IMR-90 (cell line): Measurements from ENCODE around the gene ARHGAP31. TPM values are rescaled to one million over a fixed set of nuclear protein-coding genes. Genes with fewer than 3 reads are reported as not detected.
A peak's percentile ranks its signal among the peaks of the same experiment; 100 is the strongest.

Experiments used
- ATAC-seq: fragments of 200-7000 bp; cut with Tn5 transposase; 2 replicates; pipeline ENCODE4 v1.9.1; 2020; ENCODE audit warnings: low read depth, mild to moderate bottlenecking, moderate library complexity
- BruUV-seq: library from RNA; stranded (reverse); fragments of 400-500 nt; replicated peaks from 2 replicates; lab custom pipeline; 2021; lab: Mats Ljungman, UMichigan
- CTCF ChIA-PET: fragments of 300-600 bp; formaldehyde crosslinking; extraction: SDS; loops from one replicate; lab custom pipeline; 2021; ENCODE audit warnings: antibody characterized with exemption; lab: Yijun Ruan, JAX
- POLR2A ChIA-PET: fragments of 300-600 bp; sonication (Branson Sonifier 250); formaldehyde crosslinking; loops from one replicate; lab custom pipeline; 2022; ENCODE audit warnings: antibody characterized with exemption; ENCODE audit not compliant: unreplicated experiment; lab: Charles Lee
- DNase-seq: peaks from one replicate; pipeline ENCODE4 v3.0.0; 2013
- H2AFZ ChIP-seq: replicated peaks from 2 replicates; pipeline ENCODE3; 2013; ENCODE audit warnings: low read length, mild to moderate bottlenecking; ENCODE audit not compliant: poor library complexity
- H2AK5ac ChIP-seq: 2 replicates; pipeline ENCODE4 v1.6.1; 2013; ENCODE audit warnings: low read depth, low read length, inconsistent platforms
- H2AK9ac ChIP-seq: replicated peaks from 2 replicates; pipeline ENCODE3; 2013; ENCODE audit warnings: mild to moderate bottlenecking, low read depth, low read length, moderate library complexity; ENCODE audit not compliant: poor library complexity
- H2BK120ac ChIP-seq: 2 replicates; pipeline ENCODE4 v1.6.1; 2013; ENCODE audit warnings: low read depth, low read length, inconsistent platforms
- H2BK15ac ChIP-seq: 3 replicates; pipeline ENCODE4 v1.6.1; 2013; ENCODE audit warnings: low read depth, low read length, inconsistent platforms
- H2BK20ac ChIP-seq: 2 replicates; pipeline ENCODE4 v1.6.1; 2013; ENCODE audit warnings: low read depth, mild to moderate bottlenecking, inconsistent platforms, low read length, moderate library complexity
- H2BK5ac ChIP-seq: 2 replicates; pipeline ENCODE4 v1.6.1; 2013; ENCODE audit warnings: mild to moderate bottlenecking, low read depth, low read length, inconsistent platforms; ENCODE audit not compliant: poor library complexity, severe bottlenecking
- H3K14ac ChIP-seq: replicated peaks from 2 replicates; pipeline ENCODE4 v1.6.1; 2013; ENCODE audit warnings: low read depth, low read length, inconsistent platforms
- H3K18ac ChIP-seq: 2 replicates; pipeline ENCODE4 v1.6.1; 2013; ENCODE audit warnings: low read depth, low read length, control low read depth
- H3K23ac ChIP-seq: 2 replicates; pipeline ENCODE4 v1.6.1; 2013; ENCODE audit warnings: low read depth, low read length, inconsistent platforms
- H3K27ac ChIP-seq: 2 replicates; pipeline ENCODE4 v1.5.1; 2013; ENCODE audit warnings: mild to moderate bottlenecking, control low read depth, low read length; ENCODE audit not compliant: insufficient read depth
- H3K27me3 ChIP-seq: 2 replicates; pipeline ENCODE4 v1.6.1; 2013; ENCODE audit warnings: low read length; ENCODE audit not compliant: control insufficient read depth, insufficient read depth
- H3K36me3 ChIP-seq: 2 replicates; pipeline ENCODE4 v1.6.1; 2013; ENCODE audit warnings: low read length, mixed read lengths; ENCODE audit not compliant: control insufficient read depth, insufficient read depth
- H3K4ac ChIP-seq: 2 replicates; pipeline ENCODE4 v1.6.1; 2013; ENCODE audit warnings: low read depth, low read length, inconsistent platforms
- H3K4me1 ChIP-seq: 2 replicates; pipeline ENCODE4 v1.6.1; 2013; ENCODE audit warnings: low read length, mixed read lengths; ENCODE audit not compliant: control insufficient read depth, insufficient read depth
- H3K4me2 ChIP-seq: 2 replicates; pipeline ENCODE4 v1.6.1; 2013; ENCODE audit warnings: low read depth, mild to moderate bottlenecking, control low read depth, low read length, moderate library complexity
- H3K4me3 ChIP-seq: 2 replicates; pipeline ENCODE4 v1.5.1; 2013; ENCODE audit warnings: low read depth, mild to moderate bottlenecking, control low read depth, low read length, moderate library complexity; ENCODE audit not compliant: insufficient read depth
- H3K56ac ChIP-seq: 2 replicates; pipeline ENCODE4 v1.6.1; 2013; ENCODE audit warnings: low read length, inconsistent platforms; ENCODE audit not compliant: insufficient read depth; ENCODE audit errors: extremely low read depth
- H3K79me1 ChIP-seq, 2 experiments: 2 replicates each; pipeline ENCODE4 v1.6.1; 2013; ENCODE audit warnings: low read length in 2 of 2, inconsistent platforms in 1 of 2, low read depth in 1 of 2
- H3K9ac ChIP-seq: 2 replicates; pipeline ENCODE4 v1.6.1; 2013; ENCODE audit warnings: low read depth, low read length, control low read depth
- H3K9me1 ChIP-seq: 2 replicates; pipeline ENCODE4 v1.6.1; 2013; ENCODE audit warnings: low read length, inconsistent platforms; ENCODE audit not compliant: insufficient read depth
- H3K9me3 ChIP-seq: 2 replicates; pipeline ENCODE4 v1.6.1; 2013; ENCODE audit warnings: low read length; ENCODE audit not compliant: control insufficient read depth, insufficient read depth
- H4K20me1 ChIP-seq: 2 replicates; pipeline ENCODE4 v1.6.1; 2013; ENCODE audit warnings: low read length, inconsistent platforms; ENCODE audit not compliant: insufficient read depth
- H4K5ac ChIP-seq: 2 replicates; pipeline ENCODE4 v1.6.1; 2013; ENCODE audit warnings: mild to moderate bottlenecking, low read depth, low read length, control low read depth
- H4K8ac ChIP-seq, 2 experiments: 2 replicates each; pipeline ENCODE4 v1.6.1; 2013; ENCODE audit warnings: low read depth in 2 of 2, low read length in 2 of 2, control low read depth in 1 of 2, inconsistent platforms in 1 of 2
- H4K91ac ChIP-seq: 2 replicates; pipeline ENCODE4 v1.6.1; 2013; ENCODE audit warnings: low read depth, low read length, inconsistent platforms; ENCODE audit not compliant: insufficient read depth
- CTCF ChIP-seq: conservative IDR thresholded peaks from 2 replicates; pipeline ENCODE4 v1.5.1; 2012; ENCODE audit warnings: mild to moderate bottlenecking, low read depth, low read length, improper control_type of control experiment
- WGBS, 2 experiments: methylation state at CpG; one replicate each; pipeline versions ENCODE4 v1.1.5 to v1.1.7; 2013; ENCODE audit warnings: missing lambda C conversion rate in 2 of 2; ENCODE audit not compliant: insufficient read length in 1 of 2; ENCODE audit errors: extremely low coverage in 2 of 2; 5-methylcytosine and 5-hydroxymethylcytosine counted together
- dilution Hi-C: fragments of 300-500 bp; cut with HindIII; formaldehyde crosslinking; loops from one replicate; pipeline ENCODE4 v1.14.3; 2018; ENCODE audit warnings: low sequenced_read_pairs; ENCODE audit not compliant: unreplicated experiment
- in situ Hi-C: fragments of 300-500 bp; cut with MboI; formaldehyde crosslinking; loops from 3 replicates; pipeline ENCODE4 v1.14.3; 2019; ENCODE audit warnings: low sequenced_read_pairs, inconsistent platforms, mixed read lengths
- intact Hi-C: fragments of 100-400 bp; cut with micrococcal nuclease; formaldehyde crosslinking; loops from 2 replicates; pipeline ENCODE4 v1.10.0; 2022
- polyA plus RNA-seq, 3 experiments: library from polyadenylated mRNA; depleted of rRNA; stranded (reverse); fragments of >200 nt; gene quantifications; 2 replicates each; pipeline ENCODE4 v1.2.3, GENCODE V29; 2012; ENCODE audit warnings: low replicate concordance in 1 of 3
- total RNA-seq: library from RNA; depleted of rRNA; stranded (reverse); fragments of >200 nt; gene quantifications from 2 replicates; pipeline ENCODE4 v1.2.3, GENCODE V29; 2012

Gene ARHGAP31
- total and polyA plus RNA-seq, 2 of the 4 experiments (the other 2 are of a cell fraction): 6.6 to 7.7 TPM

DNA sequence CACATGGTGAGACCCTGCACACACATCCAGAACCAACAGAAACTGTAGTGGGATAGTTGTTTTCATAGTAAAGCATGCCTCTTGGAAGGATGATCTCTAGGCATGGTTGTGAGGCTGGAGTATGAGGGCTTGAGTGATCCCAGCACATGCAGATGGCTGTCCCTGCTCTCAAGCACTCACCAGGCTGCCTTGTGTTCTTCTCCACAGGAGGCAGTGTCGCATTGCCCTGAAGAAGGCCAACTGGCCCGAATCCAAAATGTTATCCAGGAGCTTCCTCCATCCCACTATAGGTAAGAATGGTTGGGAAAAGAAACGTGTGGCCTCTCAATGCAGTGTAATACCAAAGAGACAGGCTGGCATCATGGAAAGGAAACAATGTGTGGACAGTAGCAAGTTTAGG lies 86.5 kb downstream of the ARHGAP31 start:
- 0 out of 2 replicates have a peak, but pooled peaks cover 3% of the 10 kb centered on the region for H3K9me1 ChIP-seq
- no peaks in the 10 kb centered on the region for H3K27me3 ChIP-seq
- no peak overlapping the region for H3K4me2 ChIP-seq
- no peaks in the 10 kb centered on the region for H3K9me3 ChIP-seq
- H4K5ac ChIP-seq: no peak overlapping the region
- H3K23ac ChIP-seq: no peak overlapping the region
- H3K18ac ChIP-seq: no peak overlapping the region
- H3K14ac ChIP-seq: no peak overlapping the region
- no peak overlapping the region for H2BK20ac ChIP-seq
- no peak overlapping the region for H4K91ac ChIP-seq
- intact Hi-C loops (no loop called here), in situ Hi-C loops (no loop called here), dilution Hi-C loops (no loop called here)
- H3K36me3 ChIP-seq: peaks cover 22% of the 10 kb centered on the region
- H3K27ac ChIP-seq: no peak overlapping the region
- H3K56ac ChIP-seq: no peak overlapping the region
- H3K9ac ChIP-seq: no peak overlapping the region
- POLR2A ChIA-PET: no interaction called here
- no CpG with 5 or more reads among the region's 3 CpGs for WGBS, 2 experiments
- no peak overlapping the region for H2BK15ac ChIP-seq
- CTCF ChIA-PET: no interaction called here
- ATAC-seq (no peak), DNase-seq (peak; percentile 11)
- H2AK5ac ChIP-seq: no peak overlapping the region
- no peak for TF ChIP-seq CTCF
- no peak overlapping the region for H4K8ac ChIP-seq
- H2BK5ac ChIP-seq: no peak overlapping the region
- H3K4me1 ChIP-seq: no peaks in the 10 kb centered on the region
- H4K20me1 ChIP-seq: no peaks in the 10 kb centered on the region
- H3K79me1 ChIP-seq: no peaks in the 10 kb centered on the region
- H2BK120ac ChIP-seq: no peak overlapping the region
- no peak overlapping the region for H3K4me3 ChIP-seq
- no peak overlapping the region for H2AK9ac ChIP-seq
- no TSS peak for BruUV-seq
- no peak overlapping the region for H3K4ac ChIP-seq
- no peak overlapping the region for H2AFZ ChIP-seq
